ENCODE measurements around the gene SDK1. TPM values are rescaled to one million over a fixed set of nuclear protein-coding genes. Genes with fewer than 3 reads are reported as not detected.

SDK1 gene
- total and polyA plus RNA-seq, 10 of the 15 experiments (the other 5 are each of a cell fraction or from before 2014, with no cell fraction given), result 0.14 to 0.33 TPM; not detected in 8

GRCh38 chr7:3821488-3821887 is 520.4 kb downstream of the SDK1 start (continued):
- TF ChIP-seq REST (IDR thresholded peaks at IDR 0.05; ENCODE audit: low read depth, low read length), result no peak
- no peak for TF ChIP-seq MXI1 (IDR thresholded peaks at IDR 0.05; ENCODE audit: low read depth, low read length)
- no peak for TF ChIP-seq BRCA1 (IDR thresholded peaks at IDR 0.05; ENCODE audit: low read depth, low read length)
- TF ChIP-seq HDAC6 (IDR thresholded peaks at IDR 0.05; ENCODE audit: unreplicated experiment), result no peak
- TF ChIP-seq PRDM15 (CRISPR knock-in tag; IDR thresholded peaks at IDR 0.05), result no peak
- TF ChIP-seq RELB (IDR thresholded peaks at IDR 0.05; ENCODE audit: low read depth), result no peak

All from GM12878 (cell line).